SJCRH30 (cell line): ENCODE measurements around the gene ACOX1. TPM values are rescaled to one million over a fixed set of nuclear protein-coding genes. Genes with fewer than 3 reads are reported as not detected.

Source experiments
- DNase-seq, 2 experiments: peaks; one replicate each; pipeline ENCODE4 v3.0.0-alpha.2; 2015 to 2020
- H3K27ac ChIP-seq: fragments of 250-450 bp; sonication (Bioruptor Pico); 2 replicates; pipeline ENCODE4 v1.5.1; 2020; ENCODE audit warnings: mild to moderate bottlenecking, moderate library complexity
- H3K27me3 ChIP-seq: fragments of 250-450 bp; sonication (Bioruptor Pico); 2 replicates; pipeline ENCODE4 v1.5.1; 2020; ENCODE audit warnings: mild to moderate bottlenecking, moderate library complexity
- H3K36me3 ChIP-seq: fragments of 250-450 bp; sonication (Bioruptor Pico); 2 replicates; pipeline ENCODE4 v1.5.1; 2020; ENCODE audit warnings: mild to moderate bottlenecking, moderate library complexity
- H3K4me1 ChIP-seq: fragments of 250-450 bp; sonication (Bioruptor Pico); 2 replicates; pipeline ENCODE4 v1.5.1; 2020; ENCODE audit warnings: mild to moderate bottlenecking, moderate library complexity
- H3K4me3 ChIP-seq: fragments of 250-450 bp; sonication (Bioruptor Pico); 2 replicates; pipeline ENCODE4 v1.5.1; 2020; ENCODE audit warnings: mild to moderate bottlenecking, moderate library complexity
- H3K9me3 ChIP-seq: fragments of 250-450 bp; sonication (Bioruptor Pico); replicated peaks from 2 replicates; pipeline ENCODE4 v1.5.1; 2020; ENCODE audit warnings: mild to moderate bottlenecking, moderate library complexity
- total RNA-seq: library from RNA; depleted of rRNA; stranded (reverse); fragments of >200 nt; shearing (Covaris generic); gene quantifications from 2 replicates; pipeline ENCODE4 v1.2.3, GENCODE V29; 2014

The ACOX1 gene
- total RNA-seq, 1 experiment from 2014 or later: 34.8 TPM

DNA sequence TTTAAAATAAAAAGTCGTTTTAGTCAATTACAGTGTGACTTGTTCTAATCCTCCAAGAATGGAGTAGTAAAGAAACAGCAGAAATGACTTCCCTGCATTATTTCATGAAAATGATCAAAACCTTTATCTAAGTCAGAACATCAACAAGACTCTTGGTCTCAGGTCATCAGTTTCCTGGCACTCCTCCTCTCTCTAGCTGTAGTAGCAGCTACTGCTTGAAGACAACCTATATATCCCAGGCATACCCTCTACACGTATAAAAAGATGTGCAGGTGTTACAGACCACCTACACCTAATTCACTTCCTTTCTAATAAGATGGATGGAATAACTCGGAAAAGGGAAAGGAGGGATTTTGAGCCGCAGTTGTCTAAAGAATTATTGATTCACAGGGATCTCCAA lies 36.5 kb downstream of the ACOX1 start:
- Histone ChIP-seq H3K9me3 (no peaks in the 10 kb centered on the region), H3K4me3 (no peak overlapping the region), H3K36me3 (peaks cover 9% of the 10 kb centered on the region; the same call in 1 of the 2 replicates), H3K27me3 (no peaks in the 10 kb centered on the region), H3K4me1 (peaks cover 13% of the 10 kb centered on the region), H3K27ac (no peak overlapping the region)
- DNase-seq: no peak

DNA sequence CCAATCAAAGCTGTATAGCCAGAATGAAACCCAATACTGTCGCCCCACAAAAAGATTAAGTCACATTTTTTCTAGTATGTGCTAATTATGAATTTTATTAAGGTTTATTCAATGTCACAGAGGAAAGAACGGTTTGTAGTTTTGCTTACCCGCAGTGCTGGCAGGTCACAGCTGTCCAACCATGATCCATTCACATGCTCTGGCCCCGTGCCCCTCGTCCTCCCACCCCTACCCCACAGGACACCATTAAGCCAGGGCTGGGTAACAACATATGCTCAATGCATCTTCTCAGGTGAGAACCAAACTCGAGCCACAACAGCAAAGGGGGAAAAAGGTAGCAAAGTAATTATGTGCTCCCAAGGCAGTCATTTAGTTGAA lies 37.5 kb downstream of the ACOX1 start:
- H3K27me3 ChIP-seq: no peaks in the 10 kb centered on the region
- peak overlapping the region; percentile 70 for H3K4me3 ChIP-seq
- H3K9me3 ChIP-seq: no peaks in the 10 kb centered on the region
- DNase-seq: peak; percentile 33 to 49
- H3K27ac ChIP-seq: peak overlapping the region; percentile 56
- peaks cover 5% of the 10 kb centered on the region; the same call in 1 of the 2 replicates for H3K36me3 ChIP-seq
- H3K4me1 ChIP-seq: peaks cover 13% of the 10 kb centered on the region

GRCh38 chr17:75940727-75941441 lies 38.1 kb downstream of the ACOX1 start, which contains the start of gene FBF1:
Gene FBF1, minus strand, starts transcription at chr17:75941042. Its CDS starts 2,893 bp downstream, at chr17:75938149.
- DNase-seq: peak; percentile 98
- H3K4me3 ChIP-seq: peak within 1 kb of the TSS; percentile 70
- H3K27ac ChIP-seq: peak within 1 kb of the TSS; percentile 56
- no peaks in the 10 kb centered on the region for H3K36me3 ChIP-seq
- peaks cover 13% of the 10 kb centered on the region for H3K4me1 ChIP-seq
- H3K27me3 ChIP-seq: no peaks in the 10 kb centered on the region
- H3K9me3 ChIP-seq: no peaks in the 10 kb centered on the region

- no peak for DNase-seq
- H3K27ac ChIP-seq: no peak overlapping the region
- H3K4me1 ChIP-seq: peaks cover 6% of the 10 kb centered on the region
- no peak overlapping the region for H3K4me3 ChIP-seq
- no peaks in the 10 kb centered on the region for H3K36me3 ChIP-seq
- H3K9me3 ChIP-seq: no peaks in the 10 kb centered on the region
- no peaks in the 10 kb centered on the region for H3K27me3 ChIP-seq
Observed at GRCh38 chr17:75937652-75938051, 41.3 kb downstream of the ACOX1 start.

GRCh38 chr17:75933808-75934207 lies 45.2 kb downstream of the ACOX1 start:
- Histone ChIP-seq H3K4me1 (no peaks in the 10 kb centered on the region), H3K4me3 (no peak overlapping the region), H3K27me3 (no peaks in the 10 kb centered on the region), H3K9me3 (no peaks in the 10 kb centered on the region), H3K36me3 (0 out of 2 replicates have a peak, but pooled peaks cover 6% of the 10 kb centered on the region), H3K27ac (no peak overlapping the region)
- DNase-seq: no peak

DNA sequence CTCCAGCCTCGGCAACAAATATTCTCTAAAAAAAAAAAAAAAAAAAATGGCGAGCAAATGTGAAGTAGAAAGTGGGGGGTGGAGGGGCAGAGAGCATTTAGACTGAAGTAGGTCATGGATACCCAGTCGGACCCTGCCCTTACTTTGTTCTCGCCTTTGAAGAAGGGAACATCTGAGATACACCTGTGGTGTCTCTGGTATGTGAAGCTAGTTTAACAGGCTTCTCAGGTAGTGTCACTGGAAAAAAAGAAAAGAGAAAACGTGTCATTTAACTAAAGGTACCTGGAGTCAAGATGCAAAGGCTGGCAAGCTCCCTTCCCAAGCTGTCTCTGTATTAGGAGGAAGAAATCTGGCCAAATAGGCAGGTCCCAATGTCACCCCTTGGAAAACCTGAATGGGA lies 46.1 kb downstream of the ACOX1 start:
- H3K27ac ChIP-seq: no peak overlapping the region
- 0 out of 2 replicates have a peak, but pooled peaks cover 6% of the 10 kb centered on the region for H3K36me3 ChIP-seq
- no peak overlapping the region for H3K4me3 ChIP-seq
- no peak for DNase-seq
- H3K9me3 ChIP-seq: no peaks in the 10 kb centered on the region
- H3K4me1 ChIP-seq: no peaks in the 10 kb centered on the region
- no peaks in the 10 kb centered on the region for H3K27me3 ChIP-seq

- no peaks in the 10 kb centered on the region for H3K9me3 ChIP-seq
- no peaks in the 10 kb centered on the region for H3K4me1 ChIP-seq
- H3K27me3 ChIP-seq: no peaks in the 10 kb centered on the region
- no peak for DNase-seq
- no peak overlapping the region for H3K27ac ChIP-seq
- H3K4me3 ChIP-seq: no peak overlapping the region
- 0 out of 2 replicates have a peak, but pooled peaks cover 6% of the 10 kb centered on the region for H3K36me3 ChIP-seq
Observed at GRCh38 chr17:75931062-75931461, 47.9 kb downstream of the ACOX1 start.

GRCh38 chr17:75927286-75927922 lies 51.6 kb downstream of the ACOX1 start:
- Histone ChIP-seq H3K36me3 (0 out of 2 replicates have a peak, but pooled peaks cover 6% of the 10 kb centered on the region), H3K27me3 (no peaks in the 10 kb centered on the region), H3K27ac (no peak overlapping the region), H3K4me3 (no peak overlapping the region), H3K9me3 (no peaks in the 10 kb centered on the region), H3K4me1 (no peaks in the 10 kb centered on the region)
- DNase-seq: peak in 1 of 2 experiments; percentile 53

DNA sequence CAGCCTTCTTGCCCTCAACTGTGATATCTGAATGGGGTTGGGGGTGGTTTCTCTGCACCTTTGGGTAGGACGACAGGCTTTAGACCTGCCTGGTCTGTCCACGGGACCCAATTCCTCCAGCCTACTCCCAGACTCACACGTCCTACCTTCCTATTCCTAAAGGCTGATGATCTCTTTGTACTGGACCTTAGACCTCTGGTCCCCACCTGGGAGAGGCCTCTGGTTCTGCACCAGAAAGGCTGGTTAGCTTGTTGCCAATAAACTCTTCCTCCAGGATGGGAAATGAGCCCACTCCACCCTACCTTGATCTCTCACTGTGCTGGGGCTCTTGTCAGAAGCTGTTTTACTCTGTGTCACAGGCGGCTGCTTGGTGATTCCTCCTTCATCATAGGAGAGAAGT lies 52.5 kb downstream of the ACOX1 start:
- Histone ChIP-seq H3K4me3 (no peak overlapping the region), H3K36me3 (no peaks in the 10 kb centered on the region), H3K27me3 (no peaks in the 10 kb centered on the region), H3K9me3 (no peaks in the 10 kb centered on the region), H3K4me1 (no peaks in the 10 kb centered on the region), H3K27ac (no peak overlapping the region)
- DNase-seq: no peak

DNA sequence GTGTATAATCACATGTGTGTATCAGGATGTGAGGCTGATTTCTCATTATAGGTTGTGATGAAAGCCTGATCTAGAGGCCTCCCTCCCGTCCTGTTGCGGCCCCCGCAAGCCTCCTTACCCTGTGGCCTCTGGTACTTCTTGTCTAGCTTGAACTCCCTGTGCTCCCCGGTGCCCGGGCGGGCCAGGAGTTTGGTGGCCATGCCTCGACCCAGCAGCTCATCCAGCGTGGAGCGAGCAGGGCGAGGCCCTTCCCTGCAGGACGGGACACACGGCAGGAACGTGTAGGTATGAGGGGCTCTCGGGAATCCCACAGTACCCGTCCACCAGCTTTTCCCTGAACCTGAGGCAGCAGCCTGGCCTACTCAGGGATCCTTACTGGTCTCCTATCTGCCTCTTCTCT lies 53.1 kb downstream of the ACOX1 start:
- Histone ChIP-seq H3K4me3 (no peak overlapping the region), H3K27ac (no peak overlapping the region), H3K4me1 (no peaks in the 10 kb centered on the region), H3K27me3 (no peaks in the 10 kb centered on the region), H3K9me3 (no peaks in the 10 kb centered on the region), H3K36me3 (no peaks in the 10 kb centered on the region)
- no peak for DNase-seq

DNA sequence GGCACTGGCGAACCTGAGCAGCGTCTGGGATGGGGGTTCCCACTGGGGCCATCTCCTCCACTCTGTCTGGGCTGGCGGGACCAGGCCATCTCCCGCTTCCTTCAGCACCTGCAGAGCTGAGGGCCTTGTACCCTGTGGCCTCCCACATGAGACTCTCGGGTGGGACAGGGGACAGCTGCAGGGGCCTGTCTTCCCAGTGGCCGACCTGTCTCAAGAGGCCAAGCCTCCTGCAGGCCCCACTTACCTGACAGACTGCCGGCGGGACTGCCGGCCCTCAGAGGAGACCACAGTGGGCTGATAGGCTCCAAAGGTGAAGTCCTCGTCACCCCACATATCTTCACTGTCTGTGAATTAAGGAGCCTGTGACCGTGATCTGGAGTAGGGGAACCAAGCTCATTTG lies 53.9 kb downstream of the ACOX1 start:
- no peaks in the 10 kb centered on the region for H3K36me3 ChIP-seq
- no peak for DNase-seq

GRCh38 chr17:75922963-75923874 lies 55.7 kb downstream of the ACOX1 start:
- Histone ChIP-seq H3K27me3 (no peaks in the 10 kb centered on the region), H3K4me1 (no peaks in the 10 kb centered on the region), H3K27ac (no peak overlapping the region), H3K9me3 (no peaks in the 10 kb centered on the region), H3K36me3 (no peaks in the 10 kb centered on the region), H3K4me3 (no peak overlapping the region)
- DNase-seq: no peak

More for the DNA sequence above, 53.9 kb downstream of the ACOX1 start:
- no peaks in the 10 kb centered on the region for H3K27me3 ChIP-seq
- H3K4me1 ChIP-seq: no peaks in the 10 kb centered on the region
- no peak overlapping the region for H3K27ac ChIP-seq
- H3K9me3 ChIP-seq: no peaks in the 10 kb centered on the region
- H3K4me3 ChIP-seq: no peak overlapping the region

DNA sequence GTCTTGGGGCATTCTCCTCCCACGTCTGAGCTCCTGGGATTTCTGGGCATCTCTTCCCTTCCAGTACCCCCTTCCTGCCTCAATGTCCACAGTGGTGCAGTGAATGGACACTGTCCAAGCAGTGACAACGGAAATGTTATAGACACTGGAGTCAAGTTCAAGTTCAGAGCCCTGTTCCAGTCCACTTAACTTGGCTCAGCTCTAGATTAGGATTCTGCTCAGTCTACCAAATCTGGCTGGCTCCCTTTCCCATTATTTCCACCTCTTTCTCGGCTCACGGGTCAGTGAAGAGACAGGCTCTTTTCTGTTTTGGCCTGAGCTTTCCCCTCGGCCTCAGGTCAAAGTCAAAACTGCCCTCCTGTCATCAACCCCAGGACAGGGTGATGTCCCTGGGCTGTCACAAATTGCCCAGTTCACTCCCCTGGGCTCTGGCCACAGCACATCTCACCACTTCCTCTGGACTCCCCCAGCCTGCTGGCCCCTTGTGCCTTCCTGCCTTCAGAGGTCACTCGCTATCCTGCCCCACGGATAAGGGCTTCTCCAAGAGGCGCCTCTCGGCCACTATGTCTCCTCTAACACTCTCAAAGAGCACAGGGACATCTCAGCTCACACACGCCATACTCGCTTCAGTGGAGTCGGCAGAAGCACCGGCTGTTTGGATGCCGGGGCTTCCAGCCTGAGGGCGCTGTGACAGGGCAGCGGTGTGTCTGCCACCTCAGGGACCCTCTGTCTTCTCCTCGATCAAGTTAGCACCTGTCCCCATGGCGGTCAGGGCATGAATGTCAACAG lies 56.6 kb downstream of the ACOX1 start:
- Histone ChIP-seq H3K36me3 (no peaks in the 10 kb centered on the region), H3K4me3 (no peak overlapping the region)
- DNase-seq: no peak

DNA sequence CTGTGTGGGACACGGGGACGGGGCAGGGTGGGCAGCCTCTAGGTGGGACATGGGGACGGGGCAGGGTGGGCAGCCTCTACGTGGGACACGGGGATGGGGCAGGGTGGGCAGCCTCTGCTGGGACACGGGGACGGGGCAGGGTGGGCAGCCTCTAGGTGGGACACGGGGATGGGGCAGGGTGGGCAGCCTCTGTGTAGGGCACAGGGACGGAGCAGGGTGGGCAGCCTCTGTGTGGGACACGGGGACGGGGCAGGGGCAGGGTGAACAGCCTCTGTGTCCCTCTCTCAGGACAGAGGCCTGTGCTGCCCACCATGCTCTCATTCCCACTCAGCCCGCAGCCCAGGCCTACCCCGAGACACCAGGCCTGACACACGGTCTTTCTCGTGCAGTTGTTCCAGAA lies 57.4 kb downstream of the ACOX1 start:
- Histone ChIP-seq H3K9me3 (no peaks in the 10 kb centered on the region), H3K36me3 (no peaks in the 10 kb centered on the region), H3K4me3 (no peak overlapping the region), H3K4me1 (peaks cover 8% of the 10 kb centered on the region; the same call in 1 of the 2 replicates), H3K27ac (no peak overlapping the region), H3K27me3 (no peaks in the 10 kb centered on the region)
- DNase-seq: no peak

More for the DNA sequence above, 56.6 kb downstream of the ACOX1 start:
- no peaks in the 10 kb centered on the region for H3K9me3 ChIP-seq
- H3K27ac ChIP-seq: no peak overlapping the region
- no peaks in the 10 kb centered on the region for H3K27me3 ChIP-seq
- H3K4me1 ChIP-seq: peaks cover 6% of the 10 kb centered on the region; the same call in 1 of the 2 replicates
